GM23338 (cell line): ENCODE measurements around the gene RNU6-9. TPM values are rescaled to one million over a fixed set of nuclear protein-coding genes. Genes with fewer than 3 reads are reported as not detected.

Experiments used
- ATAC-seq: fragments of 200-7000 bp; cut with Tn5 transposase; 3 replicates; pipeline ENCODE4 v1.9.1; 2020
- DNase-seq: peaks from one replicate; pipeline ENCODE4 v3.0.0-alpha.2; 2015; ENCODE audit warnings: low spot score
- H2AFZ ChIP-seq: fragments of 200-600 bp; sonication (generic); 2 replicates; pipeline ENCODE4 v1.8.0; 2016; ENCODE audit warnings: antibody characterized with exemption, mild to moderate bottlenecking, moderate library complexity
- H3F3A ChIP-seq: fragments of 200-600 bp; sonication (generic); replicated peaks from 2 replicates; pipeline ENCODE4 v1.8.0; 2017; ENCODE audit warnings: antibody characterized with exemption, mixed run types, low read depth
- H3K27ac ChIP-seq: fragments of 200-600 bp; sonication (generic); 2 replicates; pipeline ENCODE4 v1.6.1; 2016; ENCODE audit warnings: low read depth
- H3K27me3 ChIP-seq: fragments of 200-600 bp; sonication (generic); 2 replicates; pipeline ENCODE4 v1.8.0; 2016; ENCODE audit warnings: mild to moderate bottlenecking, mixed run types, moderate library complexity; ENCODE audit not compliant: insufficient read depth
- H3K36me3 ChIP-seq: fragments of 200-600 bp; sonication (generic); 2 replicates; pipeline ENCODE4 v1.8.0; 2016; ENCODE audit warnings: mild to moderate bottlenecking; ENCODE audit not compliant: insufficient read depth
- H3K4me1 ChIP-seq: fragments of 200-600 bp; sonication (generic); 2 replicates; pipeline ENCODE4 v1.8.0; 2016; ENCODE audit warnings: mild to moderate bottlenecking, moderate library complexity; ENCODE audit not compliant: insufficient read depth
- H3K4me2 ChIP-seq: fragments of 200-600 bp; sonication (generic); 2 replicates; pipeline ENCODE4 v1.7.1; 2017; ENCODE audit warnings: mixed run types
- H3K4me3 ChIP-seq: fragments of 200-600 bp; sonication (generic); 2 replicates; pipeline ENCODE4 v1.6.1; 2016; ENCODE audit warnings: mixed run types
- H3K79me2 ChIP-seq: fragments of 200-600 bp; sonication (generic); replicated peaks from 2 replicates; pipeline ENCODE4 v1.8.0; 2017; ENCODE audit warnings: mild to moderate bottlenecking; ENCODE audit not compliant: insufficient read depth
- H3K9me2 ChIP-seq: fragments of 200-600 bp; sonication (generic); 2 replicates; pipeline ENCODE4 v1.8.0; 2017; ENCODE audit not compliant: insufficient read depth
- H4K20me1 ChIP-seq: fragments of 200-600 bp; sonication (generic); replicated peaks from 2 replicates; pipeline ENCODE4 v1.8.0; 2017; ENCODE audit warnings: mild to moderate bottlenecking; ENCODE audit not compliant: insufficient read depth
- H3K27ac Mint-ChIP-seq: 2 replicates; pipeline ENCODE4 v1.8.0; 2020; ENCODE audit warnings: inconsistent platforms, mild to moderate bottlenecking, moderate library complexity, mixed read lengths
- H3K27me3 Mint-ChIP-seq: 3 replicates; pipeline ENCODE4 v1.8.0; 2022; ENCODE audit warnings: low read depth, mild to moderate bottlenecking, moderate library complexity, mixed read lengths, inconsistent platforms; ENCODE audit not compliant: insufficient read depth, poor library complexity
- H3K36me3 Mint-ChIP-seq: 3 replicates; pipeline ENCODE4 v1.8.0; 2021; ENCODE audit warnings: low read depth, mild to moderate bottlenecking, inconsistent platforms, moderate library complexity, mixed read lengths
- H3K4me1 Mint-ChIP-seq: 3 replicates; pipeline ENCODE4 v1.8.0; 2020; ENCODE audit warnings: mild to moderate bottlenecking, inconsistent platforms, mixed read lengths
- H3K4me3 Mint-ChIP-seq: 3 replicates; pipeline ENCODE4 v1.8.0; 2021; ENCODE audit warnings: moderate library complexity, mild to moderate bottlenecking, inconsistent platforms, mixed read lengths
- H3K9me3 Mint-ChIP-seq: 3 replicates; pipeline ENCODE4 v1.8.0; 2020; ENCODE audit warnings: moderate library complexity, mild to moderate bottlenecking, inconsistent platforms, mixed read lengths
- CTCF ChIP-seq, 2 experiments: fragments of 200-600 bp in 1 of 2; sonication (generic) in 1 of 2; conservative IDR thresholded peaks; 2 replicates each; pipeline versions ENCODE4 v1.5.1 to v1.6.1; 2016 to 2017; ENCODE audit warnings: antibody characterized with exemption in 2 of 2, low read depth in 2 of 2, mild to moderate bottlenecking in 2 of 2, moderate library complexity in 1 of 2
- ZNF114 ChIP-seq: fragments of 250-450 bp; sonication (Bioruptor Pico); IDR thresholded peaks from 2 replicates; pipeline ENCODE4 v1.5.0; 2020; ENCODE audit warnings: mild to moderate bottlenecking, moderate library complexity
- ZNF331 ChIP-seq: fragments of 250-450 bp; sonication (Bioruptor Pico); IDR thresholded peaks from 2 replicates; pipeline ENCODE4 v1.5.0; 2020; ENCODE audit warnings: low read depth, mild to moderate bottlenecking, moderate library complexity
- ZNF462 ChIP-seq: fragments of 250-450 bp; sonication (Bioruptor Pico); IDR thresholded peaks from 2 replicates; pipeline ENCODE4 v1.5.0; 2020; ENCODE audit warnings: mild to moderate bottlenecking, moderate library complexity
- polyA plus RNA-seq: library from polyadenylated mRNA; unstranded; fragments of >200 nt; fragmentation: Nextera tagmentation; extraction: Ambion mirVana; gene quantifications from 2 replicates; pipeline ENCODE4 v1.2.1, GENCODE V29; 2016
- total RNA-seq: library from RNA; depleted of rRNA; stranded (reverse); fragments of >200 nt; shearing (Covaris generic); gene quantifications from 2 replicates; pipeline ENCODE4 v1.2.3, GENCODE V29; 2014
- TF ChIP-seq, protein P1 (sequence below): IDR thresholded peaks from 2 replicates; pipeline ENCODE4 v1.6.1; 2016; ENCODE audit warnings: antibody characterized with exemption

Gene RNU6-9
- total and polyA plus RNA-seq, 2 experiments from 2014 or later: not detected

DNA sequence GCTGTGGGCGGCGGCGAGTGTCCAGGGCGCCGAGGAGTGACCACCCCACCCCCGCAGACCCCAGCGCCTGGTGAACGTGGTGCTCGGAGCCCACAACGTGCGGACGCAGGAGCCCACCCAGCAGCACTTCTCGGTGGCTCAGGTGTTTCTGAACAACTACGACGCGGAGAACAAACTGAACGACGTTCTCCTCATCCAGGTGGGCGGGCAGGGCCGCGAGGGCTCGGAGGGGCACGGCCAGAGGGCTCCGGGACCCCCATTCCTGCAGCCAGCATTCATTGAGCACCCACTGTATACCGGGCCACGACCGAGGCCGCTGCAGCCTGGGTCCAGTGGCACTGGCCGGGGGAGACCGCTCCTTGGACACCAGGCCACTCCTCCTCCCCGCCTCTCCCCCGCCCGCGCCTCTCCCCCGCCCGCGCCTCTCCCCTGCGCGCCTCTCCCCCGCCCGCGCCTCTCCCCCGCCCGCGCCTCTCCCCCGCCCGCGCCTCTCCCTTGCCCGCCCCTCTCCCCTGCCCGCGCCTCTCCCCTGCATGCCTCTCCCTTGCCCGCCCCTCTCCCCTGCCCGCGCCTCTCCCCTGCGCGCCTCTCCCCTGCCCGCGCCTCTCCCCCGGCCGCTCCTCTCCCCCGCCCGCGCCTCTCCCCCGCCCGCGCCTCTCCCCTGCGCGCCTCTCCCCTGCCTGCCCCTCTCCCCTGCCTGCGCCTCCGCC, 49.3 kb upstream of the RNU6-9 start (continued):
- no peak for TF ChIP-seq ZNF462 (CRISPR knock-in tag)

GRCh38 chr19:844546-844971, 48.7 kb upstream of the RNU6-9 start:
- no peak overlapping the region for H3K27ac ChIP-seq
- H3F3A ChIP-seq: peaks cover 4% of the 10 kb centered on the region; the same call in 1 of the 2 replicates
- DNase-seq (no peak), ATAC-seq (no peak)
- Mint-ChIP-seq H3K4me1 (peaks cover 2% of the 10 kb centered on the region; the same call in 1 of the 3 replicates), H3K4me3 (no peak overlapping the region), H3K27me3 (peaks cover 36% of the 10 kb centered on the region), H3K27ac (no peak overlapping the region), H3K36me3 (no peaks in the 10 kb centered on the region; the same call in 2 of the 3 replicates), H3K9me3 (peaks cover 4% of the 10 kb centered on the region; the same call in 2 of the 3 replicates)
- H3K4me2 ChIP-seq: no peak overlapping the region
- no peaks in the 10 kb centered on the region for H3K36me3 ChIP-seq
- H3K79me2 ChIP-seq: no peaks in the 10 kb centered on the region
- no peak overlapping the region for H3K4me3 ChIP-seq
- H4K20me1 ChIP-seq: no peaks in the 10 kb centered on the region
- H3K27me3 ChIP-seq: peaks cover 27% of the 10 kb centered on the region
- H3K9me2 ChIP-seq: no peaks in the 10 kb centered on the region
- H2AFZ ChIP-seq: no peak overlapping the region
- H3K4me1 ChIP-seq: no peaks in the 10 kb centered on the region
- TF ChIP-seq ZNF114 (CRISPR knock-in tag) (no peak), ZNF462 (CRISPR knock-in tag) (no peak), CTCF (conservative IDR thresholded peaks at IDR 0.05; ENCODE audit: low read depth in 2 of 2) (no peak), ZNF331 (CRISPR knock-in tag) (no peak)
- TF ChIP-seq, protein P1, sequence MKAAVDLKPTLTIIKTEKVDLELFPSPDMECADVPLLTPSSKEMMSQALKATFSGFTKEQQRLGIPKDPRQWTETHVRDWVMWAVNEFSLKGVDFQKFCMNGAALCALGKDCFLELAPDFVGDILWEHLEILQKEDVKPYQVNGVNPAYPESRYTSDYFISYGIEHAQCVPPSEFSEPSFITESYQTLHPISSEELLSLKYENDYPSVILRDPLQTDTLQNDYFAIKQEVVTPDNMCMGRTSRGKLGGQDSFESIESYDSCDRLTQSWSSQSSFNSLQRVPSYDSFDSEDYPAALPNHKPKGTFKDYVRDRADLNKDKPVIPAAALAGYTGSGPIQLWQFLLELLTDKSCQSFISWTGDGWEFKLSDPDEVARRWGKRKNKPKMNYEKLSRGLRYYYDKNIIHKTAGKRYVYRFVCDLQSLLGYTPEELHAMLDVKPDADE: no peak
